CD4-positive, CD25-positive, alpha-beta regulatory T cell (primary cell): ENCODE measurements around the gene ERBB4. TPM values are rescaled to one million over a fixed set of nuclear protein-coding genes. Genes with fewer than 3 reads are reported as not detected.
A peak's percentile ranks its signal among the peaks of the same experiment; 100 is the strongest.

Source experiments
- ATAC-seq, 2 donors: fragments of 150-1000 bp; cut with Tn5 transposase; one replicate each; pipeline ENCODE4 v1.10.0; 2021; ENCODE audit warnings: low read depth in 2 of 2, moderate number of reproducible peaks in 2 of 2, moderate library complexity in 1 of 2
- DNase-seq, 3 donors: peaks; one replicate each; pipeline versions ENCODE4 v3.0.0 to v3.0.0-alpha.2; 2012 to 2022; ENCODE audit warnings: mixed read lengths in 1 of 3
- H3K27ac ChIP-seq: one replicate; pipeline ENCODE4 v1.7.0; 2013; ENCODE audit warnings: mild to moderate bottlenecking, low read length; ENCODE audit not compliant: insufficient read depth, poor library complexity, severe bottlenecking
- H3K27me3 ChIP-seq: one replicate; pipeline ENCODE4 v1.7.0; 2013; ENCODE audit warnings: low read length; ENCODE audit not compliant: control insufficient read depth, insufficient read depth
- H3K36me3 ChIP-seq: one replicate; pipeline ENCODE4 v1.7.0; 2013; ENCODE audit warnings: mild to moderate bottlenecking, low read length, moderate library complexity; ENCODE audit not compliant: control insufficient read depth, insufficient read depth
- H3K4me1 ChIP-seq: 2 replicates; pipeline ENCODE4 v1.7.0; 2013; ENCODE audit warnings: mild to moderate bottlenecking, low read length; ENCODE audit not compliant: insufficient read depth, control insufficient read depth, poor library complexity, severe bottlenecking
- H3K4me3 ChIP-seq: one replicate; pipeline ENCODE4 v1.7.0; 2013; ENCODE audit warnings: low read depth, mild to moderate bottlenecking, low read length, moderate library complexity
- H3K9me3 ChIP-seq, 2 experiments: 1 replicate in 1 of 2; 2 replicates in 1 of 2; pipeline ENCODE4 v1.7.0; 2013; ENCODE audit warnings: low read length in 2 of 2, mild to moderate bottlenecking in 1 of 2, moderate library complexity in 1 of 2; ENCODE audit not compliant: control insufficient read depth in 2 of 2
- H3K27ac Mint-ChIP-seq, 3 donors: one replicate each; pipeline ENCODE4 v1.8.0; 2020 to 2022; ENCODE audit warnings: mild to moderate bottlenecking in 3 of 3, mixed read lengths in 3 of 3, moderate library complexity in 2 of 3
- H3K27me3 Mint-ChIP-seq: one replicate; pipeline ENCODE4 v1.8.0; 2022; ENCODE audit warnings: mild to moderate bottlenecking, mixed read lengths
- H3K36me3 Mint-ChIP-seq: one replicate; pipeline ENCODE4 v1.8.0; 2020; ENCODE audit warnings: mixed read lengths
- H3K4me1 Mint-ChIP-seq, 4 donors: one replicate each; pipeline ENCODE4 v1.8.0; 2020 to 2022; ENCODE audit warnings: mixed read lengths in 4 of 4, mild to moderate bottlenecking in 1 of 4
- H3K4me3 Mint-ChIP-seq, 4 donors: one replicate each; pipeline ENCODE4 v1.8.0; 2020 to 2022; ENCODE audit warnings: mild to moderate bottlenecking in 4 of 4, mixed read lengths in 4 of 4, moderate library complexity in 3 of 4
- H3K9me3 Mint-ChIP-seq, 7 donors: one replicate each; pipeline ENCODE4 v1.8.0; 2020 to 2022; ENCODE audit warnings: mixed read lengths in 7 of 7, mild to moderate bottlenecking in 3 of 7, moderate library complexity in 2 of 7
- polyA plus RNA-seq, 4 donors: library from polyadenylated mRNA; unstranded; fragments of 300-500 nt; fragmentation: Illumina TruSeq; gene quantifications; one replicate each; pipeline ENCODE4 v1.2.3, GENCODE V29; 2021
- total RNA-seq: library from RNA; stranded (reverse); gene quantifications from one replicate; pipeline ENCODE4 v1.2.3, GENCODE V29; 2022

Gene ERBB4
- not detected for total RNA-seq
- not detected for polyA plus RNA-seq

- Histone ChIP-seq H3K27ac (no peak within 1 kb of the TSS), H3K4me1 (peaks cover 4% of the 10 kb centered on the region), H3K27me3 (peaks cover 20% of the 10 kb centered on the region), H3K9me3 (no peaks in the 10 kb centered on the region), H3K4me3 (no peak within 1 kb of the TSS), H3K36me3 (no peaks in the 10 kb centered on the region)
- DNase-seq (no peak), ATAC-seq (no peak)
- Mint-ChIP-seq H3K27me3 (peaks cover 65% of the 10 kb centered on the region), H3K4me1 (peaks cover 0 to 26% (median 6%) of the 10 kb centered on the region in 4 donors), H3K9me3 (peaks cover 0 to 6% (median 0%) of the 10 kb centered on the region in 7 donors), H3K27ac (no peak within 1 kb of the TSS), H3K4me3 (peak within 1 kb of the TSS in 2 of 4 donors; percentile 44 to 69), H3K36me3 (no peaks in the 10 kb centered on the region)
Observed at GRCh38 chr2:212538305-212539071, at the start of gene ERBB4. Gene ERBB4, minus strand, starts transcription at chr2:212538802. Its CDS starts 272 bp downstream, at chr2:212538530.

- Mint-ChIP-seq H3K27me3 (no peaks in the 10 kb centered on the region), H3K4me1 (no peaks in the 10 kb centered on the region), H3K4me3 (no peak overlapping the region), H3K36me3 (no peaks in the 10 kb centered on the region), H3K9me3 (peaks cover 0 to 10% (median 1%) of the 10 kb centered on the region in 7 donors), H3K27ac (no peak overlapping the region)
- no peaks in the 10 kb centered on the region for H3K9me3 ChIP-seq
- ATAC-seq (no peak), DNase-seq (no peak)
- no peaks in the 10 kb centered on the region for H3K4me1 ChIP-seq
- no peak overlapping the region for H3K27ac ChIP-seq
- H3K27me3 ChIP-seq, result no peaks in the 10 kb centered on the region
- no peaks in the 10 kb centered on the region for H3K36me3 ChIP-seq
- H3K4me3 ChIP-seq, result no peak overlapping the region
Observed at GRCh38 chr2:212580117-212580516, 41.5 kb upstream of the ERBB4 start.

- Mint-ChIP-seq H3K36me3 (no peaks in the 10 kb centered on the region), H3K9me3 (peaks cover 0 to 3% (median 0%) of the 10 kb centered on the region in 7 donors), H3K4me3 (no peak overlapping the region), H3K27me3 (peaks cover 4% of the 10 kb centered on the region), H3K4me1 (no peaks in the 10 kb centered on the region), H3K27ac (no peak overlapping the region)
- ATAC-seq, result no peak
- Histone ChIP-seq H3K9me3 (no peaks in the 10 kb centered on the region), H3K4me3 (no peak overlapping the region), H3K36me3 (no peaks in the 10 kb centered on the region), H3K27me3 (no peaks in the 10 kb centered on the region), H3K4me1 (no peaks in the 10 kb centered on the region), H3K27ac (no peak overlapping the region)
- DNase-seq, result no peak
Observed at GRCh38 chr2:212556296-212556695, 17.7 kb upstream of the ERBB4 start.

GRCh38 chr2:212554233-212554632, 15.6 kb upstream of the ERBB4 start:
- Mint-ChIP-seq H3K27me3 (peaks cover 4% of the 10 kb centered on the region), H3K27ac (no peak overlapping the region), H3K9me3 (peaks cover 0 to 3% (median 0%) of the 10 kb centered on the region in 7 donors), H3K4me1 (no peaks in the 10 kb centered on the region), H3K36me3 (no peaks in the 10 kb centered on the region), H3K4me3 (no peak overlapping the region)
- no peak overlapping the region for H3K4me3 ChIP-seq
- H3K27ac ChIP-seq, result no peak overlapping the region
- H3K4me1 ChIP-seq, result no peaks in the 10 kb centered on the region
- H3K27me3 ChIP-seq, result no peaks in the 10 kb centered on the region
- ATAC-seq (no peak), DNase-seq (no peak)
- H3K36me3 ChIP-seq, result no peaks in the 10 kb centered on the region
- no peaks in the 10 kb centered on the region for H3K9me3 ChIP-seq

- Histone ChIP-seq H3K27ac (no peak overlapping the region), H3K36me3 (no peaks in the 10 kb centered on the region), H3K4me1 (no peaks in the 10 kb centered on the region), H3K9me3 (no peaks in the 10 kb centered on the region), H3K4me3 (no peak overlapping the region), H3K27me3 (no peaks in the 10 kb centered on the region)
- H3K4me1 Mint-ChIP-seq, result no peaks in the 10 kb centered on the region
- peaks cover 0 to 3% (median 0%) of the 10 kb centered on the region in 7 donors for H3K9me3 Mint-ChIP-seq
- ATAC-seq (no peak), DNase-seq (no peak)
- H3K36me3 Mint-ChIP-seq, result no peaks in the 10 kb centered on the region
- peaks cover 4% of the 10 kb centered on the region for H3K27me3 Mint-ChIP-seq
- no peak overlapping the region for H3K4me3 Mint-ChIP-seq
- no peak overlapping the region for H3K27ac Mint-ChIP-seq
Observed at GRCh38 chr2:212549941-212550340, 11.3 kb upstream of the ERBB4 start.

- no peak for DNase-seq
- no peak overlapping the region for H3K27ac ChIP-seq
- no peak overlapping the region for H3K27ac Mint-ChIP-seq
- no peak for ATAC-seq
- H3K9me3 ChIP-seq, result no peaks in the 10 kb centered on the region
- H3K36me3 ChIP-seq, result no peaks in the 10 kb centered on the region
- H3K4me3 ChIP-seq, result no peak overlapping the region
- H3K9me3 Mint-ChIP-seq, result peaks cover 0 to 3% (median 0%) of the 10 kb centered on the region in 7 donors
- H3K27me3 ChIP-seq, result no peaks in the 10 kb centered on the region
- no peaks in the 10 kb centered on the region for H3K36me3 Mint-ChIP-seq
- no peak overlapping the region for H3K4me3 Mint-ChIP-seq
- H3K4me1 Mint-ChIP-seq, result no peaks in the 10 kb centered on the region
- H3K27me3 Mint-ChIP-seq, result peaks cover 4% of the 10 kb centered on the region
- no peaks in the 10 kb centered on the region for H3K4me1 ChIP-seq
Observed at GRCh38 chr2:212549463-212549862, 10.9 kb upstream of the ERBB4 start.

GRCh38 chr2:212548455-212548819, 9.8 kb upstream of the ERBB4 start:
- H3K27me3 Mint-ChIP-seq, result peaks cover 4% of the 10 kb centered on the region
- no peaks in the 10 kb centered on the region for H3K4me1 ChIP-seq
- H3K9me3 Mint-ChIP-seq, result peaks cover 0 to 2% (median 0%) of the 10 kb centered on the region in 7 donors
- H3K4me1 Mint-ChIP-seq, result no peaks in the 10 kb centered on the region
- no peak overlapping the region for H3K4me3 ChIP-seq
- H3K36me3 ChIP-seq, result no peaks in the 10 kb centered on the region
- DNase-seq (no peak), ATAC-seq (no peak)
- no peak overlapping the region for H3K27ac ChIP-seq
- no peak overlapping the region for H3K27ac Mint-ChIP-seq
- no peaks in the 10 kb centered on the region for H3K27me3 ChIP-seq
- no peak overlapping the region for H3K4me3 Mint-ChIP-seq
- no peaks in the 10 kb centered on the region for H3K9me3 ChIP-seq
- H3K36me3 Mint-ChIP-seq, result no peaks in the 10 kb centered on the region
